HG03066 (cell line): ENCODE results near the gene POC1A.
"Not testable (repeated sequence)": the region's sequence is repeated elsewhere in the genome, so short reads cannot be mapped to it uniquely, and the experiment has no call there.

Experiments
- ATAC-seq: cut with Tn5 transposase; IDR thresholded peaks from one replicate; pipeline ENCODE4 v1.9.1; 2021; ENCODE audit warnings: low read depth; ENCODE audit not compliant: unreplicated experiment

The POC1A gene

GRCh38 chr3:52054661-52055511 is 99.3 kb downstream of the POC1A start:
- no peak for ATAC-seq

DNA sequence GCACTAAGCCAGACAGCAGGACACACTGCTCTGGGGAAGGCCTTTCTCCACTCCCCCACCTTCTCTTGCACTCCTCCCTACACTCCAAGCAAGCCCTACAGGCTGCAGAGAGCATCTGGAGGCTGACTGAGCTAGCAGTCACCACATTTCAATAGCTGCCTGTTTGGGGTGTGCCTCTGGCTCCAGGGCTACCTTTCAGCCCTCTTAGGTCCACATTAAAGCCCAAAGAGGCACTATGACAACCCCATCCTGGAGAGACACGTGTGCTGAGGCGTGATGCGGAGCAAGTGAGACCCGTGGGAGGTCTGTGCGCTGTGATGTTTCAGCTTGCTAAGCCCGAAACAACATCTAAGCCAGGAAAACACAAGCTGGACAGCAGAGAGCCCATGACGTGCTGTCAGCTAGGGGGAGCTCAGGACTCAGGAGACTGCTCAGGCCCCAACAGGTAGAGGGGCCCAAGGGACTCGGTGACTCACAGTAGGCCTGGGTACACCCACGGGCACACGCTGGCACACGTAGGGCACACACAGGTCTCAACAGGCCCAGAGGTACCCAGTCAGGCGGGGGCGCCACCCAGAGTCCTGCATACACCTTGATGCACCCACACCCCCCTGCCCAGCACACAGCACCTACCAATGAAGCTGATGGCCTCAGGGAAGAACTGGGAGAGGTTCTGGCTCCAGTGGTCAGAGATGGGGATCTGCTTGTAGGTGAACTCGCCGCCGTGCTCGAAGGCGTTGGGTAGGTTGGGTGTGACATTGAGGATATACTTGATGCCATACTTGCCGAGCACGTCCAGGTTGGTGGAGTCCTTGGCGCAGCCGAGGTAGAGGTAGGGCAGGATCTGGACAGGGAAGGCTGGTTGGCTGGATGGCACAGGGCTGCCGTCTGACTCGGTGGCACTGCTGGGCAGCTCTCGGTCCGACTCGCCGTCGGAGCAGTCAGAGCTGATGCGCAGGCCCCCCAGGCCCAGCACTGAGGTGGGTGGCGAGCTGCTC is 100.6 kb downstream of the POC1A start:
- ATAC-seq, result no peak

DNA sequence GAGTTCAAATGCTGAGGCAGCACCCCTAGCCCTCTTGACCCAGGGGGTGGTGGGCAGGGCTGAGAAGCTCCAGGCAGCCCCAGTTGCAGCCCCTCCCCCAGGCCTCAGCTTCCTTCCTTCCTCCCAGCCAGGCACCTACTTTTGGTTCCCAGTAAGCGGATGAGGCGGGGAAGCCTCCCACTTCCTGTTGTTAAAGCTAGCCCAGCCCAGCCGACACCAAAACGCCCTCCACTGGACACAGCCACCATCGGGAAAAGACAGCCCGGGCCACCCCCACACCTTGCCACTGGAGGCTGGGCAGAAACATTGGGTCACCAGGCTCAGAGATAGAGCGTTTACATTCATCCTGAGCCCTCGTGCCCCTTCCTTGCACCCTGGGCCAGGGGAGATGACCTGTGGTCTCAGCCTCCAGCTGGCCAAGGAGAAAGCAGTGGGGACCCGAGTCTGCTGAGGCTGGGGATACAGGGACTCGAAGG is 101.4 kb downstream of the POC1A start:
- no peak for ATAC-seq

DNA sequence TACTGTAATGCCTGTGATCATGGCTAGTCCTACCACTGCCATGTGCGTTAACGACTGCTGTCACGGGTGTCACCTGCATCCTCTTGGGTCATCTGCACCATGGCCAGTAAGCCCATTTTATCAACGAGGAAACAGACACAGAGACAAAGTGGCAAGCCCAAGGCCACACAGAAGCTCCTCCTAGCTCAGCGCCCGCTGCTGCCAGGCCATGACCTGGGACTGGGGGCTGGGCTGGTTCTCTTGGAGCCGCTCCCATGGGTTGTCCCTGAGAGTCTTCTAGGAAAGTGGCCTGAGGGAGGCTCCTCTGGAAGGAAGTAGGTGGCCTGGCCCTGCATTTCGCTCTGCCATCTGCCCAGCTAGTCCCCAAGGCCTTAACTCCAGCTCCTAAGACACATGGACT is 102.8 kb downstream of the POC1A start:
- no peak for ATAC-seq

DNA sequence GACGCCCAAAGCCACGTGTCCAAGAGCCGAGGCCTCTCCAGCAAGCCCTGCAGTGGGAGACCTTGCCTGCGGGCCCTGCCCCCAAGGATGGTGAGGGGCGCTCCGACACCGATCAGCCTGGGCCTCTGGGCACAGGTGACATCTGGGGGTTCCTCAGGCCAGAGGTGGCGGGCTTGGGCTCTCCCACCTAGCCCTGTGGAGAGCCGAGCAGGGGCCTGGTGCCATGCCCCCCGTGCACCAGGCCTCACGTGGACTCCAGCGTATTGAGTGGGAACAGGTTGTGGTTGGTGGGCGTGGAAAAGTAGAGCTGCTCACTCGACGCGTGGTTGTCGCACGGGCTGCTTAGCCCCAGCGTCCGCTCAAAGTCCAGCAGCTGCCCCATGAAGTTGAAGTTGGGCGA is 103.7 kb downstream of the POC1A start:
- ATAC-seq, result no peak

DNA sequence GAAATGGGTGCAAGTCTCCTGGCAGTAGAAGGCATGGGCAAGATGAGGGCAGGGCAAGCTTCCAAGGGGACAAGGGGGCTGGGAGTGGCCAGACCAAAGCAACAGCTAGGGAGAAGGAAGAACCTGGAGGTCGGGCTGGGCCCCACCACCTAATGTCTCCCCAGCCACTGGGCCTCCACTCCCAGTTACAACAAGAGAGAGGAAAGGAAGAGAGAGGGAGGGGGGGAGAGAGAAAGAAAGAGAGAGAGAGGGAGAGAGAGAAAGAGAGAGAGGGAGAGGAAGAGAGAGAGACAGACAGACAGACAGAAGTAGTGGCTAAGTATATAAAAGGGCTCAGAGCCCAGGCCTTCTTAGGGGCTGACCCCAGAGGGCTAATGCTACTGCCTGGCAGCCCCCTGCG is 104.7 kb downstream of the POC1A start:
- ATAC-seq, result no peak

GRCh38 chr3:52047295-52047960 is 106.8 kb downstream of the POC1A start:
- ATAC-seq, result no peak

GRCh38 chr3:52046902-52047239 is 107.4 kb downstream of the POC1A start:
- no peak for ATAC-seq

DNA sequence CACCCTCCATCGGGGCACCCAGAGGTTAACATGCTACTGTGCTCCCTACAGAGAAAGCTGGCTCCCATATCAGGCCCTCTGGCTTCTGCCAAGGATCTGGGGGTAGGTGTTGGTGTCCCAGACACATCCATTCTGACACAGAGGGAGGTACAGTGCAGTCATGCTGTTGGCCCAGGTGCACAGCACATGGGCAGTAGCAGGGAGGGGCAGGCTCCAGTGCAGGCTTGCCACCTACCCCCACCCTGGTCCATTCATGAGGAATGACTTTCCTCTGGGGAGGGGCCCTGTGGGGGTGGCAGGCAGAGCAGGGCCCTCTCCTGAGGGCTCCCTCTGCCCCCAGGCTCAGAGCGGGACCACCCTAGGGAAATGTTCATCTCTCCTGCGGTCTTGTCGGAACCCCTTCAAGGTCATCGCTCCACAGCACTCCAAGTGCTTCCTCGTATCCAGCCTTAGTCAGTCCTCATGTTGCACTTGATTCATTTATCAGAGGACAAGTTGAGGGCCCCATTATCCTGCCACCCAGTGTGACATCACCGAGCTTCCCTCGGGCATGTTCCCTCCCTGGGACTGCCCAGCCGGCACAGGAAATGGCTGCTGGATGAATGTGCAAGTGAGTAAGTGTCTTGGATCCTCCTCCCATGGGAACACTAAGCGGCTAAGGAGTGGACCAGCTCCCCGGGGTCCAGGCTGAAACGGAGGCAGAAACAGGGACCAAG is 107.9 kb downstream of the POC1A start:
- no peak for ATAC-seq

GRCh38 chr3:52044869-52045619 is 109.2 kb downstream of the POC1A start:
- no peak for ATAC-seq

DNA sequence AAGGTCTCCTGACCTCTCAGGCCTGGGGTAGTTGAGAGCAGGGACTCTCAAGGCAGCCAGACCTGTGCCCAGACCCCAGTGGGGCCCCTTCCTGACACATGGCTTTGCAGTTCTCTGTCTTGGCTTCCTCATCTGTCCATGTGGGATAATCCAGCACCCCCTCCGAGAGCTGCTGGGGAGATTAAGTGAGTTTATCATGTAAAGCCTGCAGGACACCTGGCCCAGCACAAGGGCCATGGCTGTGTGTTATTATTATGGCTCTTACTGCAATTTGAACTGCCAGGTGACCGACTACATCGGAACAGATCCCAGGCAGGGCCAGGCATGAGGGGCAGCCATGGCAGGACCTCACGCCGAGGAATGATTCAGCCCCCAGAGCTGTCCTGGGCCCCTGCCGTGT is 110.5 kb downstream of the POC1A start:
- ATAC-seq, result no peak

DNA sequence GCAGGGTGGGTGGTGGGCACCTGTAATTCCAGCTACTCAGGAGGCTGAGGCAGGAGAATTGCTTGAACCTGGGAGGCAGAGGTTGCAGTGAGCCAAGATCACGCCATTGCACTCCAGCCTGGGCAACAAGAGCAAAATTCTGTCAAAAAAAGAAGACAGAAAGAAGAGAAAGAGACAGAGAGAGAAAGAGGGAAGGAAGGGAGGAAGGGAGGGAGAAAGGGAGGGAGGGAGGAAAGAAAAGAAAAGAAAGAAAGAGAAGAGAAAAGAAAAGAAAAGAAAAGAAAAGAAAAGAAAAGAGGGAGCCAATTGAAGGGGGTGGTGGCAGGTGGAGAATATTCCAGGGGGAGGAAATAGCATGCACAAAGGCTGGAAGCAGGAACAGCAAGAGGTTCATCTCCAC is 111.2 kb downstream of the POC1A start:
- not testable (repeated sequence) for ATAC-seq

- no peak for ATAC-seq
These were observed 113.0 kb downstream of the POC1A start for GRCh38 chr3:52041118-52041731.

DNA sequence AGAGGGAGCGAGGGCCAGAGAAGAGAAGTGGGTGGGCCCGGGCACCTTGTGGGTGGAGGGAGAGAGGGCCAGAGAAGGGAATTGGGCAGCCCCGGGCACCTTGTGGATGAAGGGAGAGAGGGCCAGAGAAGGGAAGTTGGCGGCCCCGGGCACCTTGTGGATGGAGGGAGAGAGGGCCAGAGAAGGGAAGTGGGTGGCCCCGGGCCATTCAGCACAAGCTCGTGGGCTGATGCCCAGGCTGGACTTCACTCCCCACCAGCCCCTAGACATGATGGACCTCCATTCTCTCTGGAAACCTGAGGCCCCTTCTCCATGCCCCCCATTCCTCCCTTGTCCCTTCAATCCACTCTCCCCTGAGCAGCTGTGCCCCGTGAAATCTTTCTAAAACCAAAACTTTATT is 113.6 kb downstream of the POC1A start:
- no peak for ATAC-seq

GRCh38 chr3:52039846-52040245 is 114.4 kb downstream of the POC1A start:
- ATAC-seq, result no peak

GRCh38 chr3:52039426-52039825 is 114.8 kb downstream of the POC1A start:
- ATAC-seq, result no peak

- ATAC-seq, result no peak
These were observed 116.0 kb downstream of the POC1A start for GRCh38 chr3:52038227-52038626.

DNA sequence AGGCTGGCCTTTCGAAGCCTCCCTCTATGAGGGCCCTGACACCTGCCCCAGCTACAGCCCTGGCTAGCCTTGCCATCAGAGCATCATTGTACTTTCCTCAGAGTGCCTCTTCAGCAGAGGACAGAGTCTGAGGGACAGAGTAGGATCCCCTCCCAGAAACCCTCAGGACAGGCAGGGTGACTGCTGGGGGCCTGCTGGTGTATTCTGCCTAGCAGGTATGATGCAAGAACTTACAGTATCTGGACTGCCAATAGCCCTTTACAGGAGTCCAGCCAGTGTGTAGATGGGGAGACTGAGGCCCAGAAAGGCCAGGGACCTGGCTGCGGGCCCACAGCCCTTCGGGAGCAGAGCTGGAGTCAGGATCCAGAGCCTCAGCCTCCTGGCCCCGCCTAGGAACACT is 116.9 kb downstream of the POC1A start:
- ATAC-seq, result no peak

DNA sequence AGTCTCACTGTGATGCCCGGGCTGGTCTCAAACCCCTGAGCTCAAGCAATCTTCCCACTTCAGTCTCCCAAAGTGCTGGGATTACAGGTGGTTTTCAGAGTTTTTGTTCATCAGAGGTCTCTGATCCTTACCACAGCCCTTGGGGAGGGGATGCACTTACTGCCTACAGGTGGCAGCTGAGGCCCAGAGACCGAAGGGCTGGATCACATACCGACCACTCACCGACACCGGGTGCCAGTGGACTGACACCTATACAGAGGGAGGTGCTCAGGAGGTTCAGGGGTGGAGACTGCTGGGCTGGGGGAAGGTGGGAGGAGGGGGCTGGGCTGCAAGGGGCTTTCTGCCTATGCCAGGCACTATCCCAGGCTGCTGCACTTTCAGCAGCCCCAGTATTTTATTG is 117.4 kb downstream of the POC1A start:
- ATAC-seq, result no peak
